NCI-H226 (cell line): Measurements from ENCODE around the gene OR2V2.
"Not testable (repeated sequence)": the region's sequence is repeated elsewhere in the genome, so short reads cannot be mapped to it uniquely, and the experiment has no call there.

ENCODE experiments used
- DNase-seq: peaks from one replicate; pipeline ENCODE4 v3.0.0-alpha.2; 2015

OR2V2 gene, protein sequence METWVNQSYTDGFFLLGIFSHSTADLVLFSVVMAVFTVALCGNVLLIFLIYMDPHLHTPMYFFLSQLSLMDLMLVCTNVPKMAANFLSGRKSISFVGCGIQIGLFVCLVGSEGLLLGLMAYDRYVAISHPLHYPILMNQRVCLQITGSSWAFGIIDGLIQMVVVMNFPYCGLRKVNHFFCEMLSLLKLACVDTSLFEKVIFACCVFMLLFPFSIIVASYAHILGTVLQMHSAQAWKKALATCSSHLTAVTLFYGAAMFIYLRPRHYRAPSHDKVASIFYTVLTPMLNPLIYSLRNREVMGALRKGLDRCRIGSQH

DNA sequence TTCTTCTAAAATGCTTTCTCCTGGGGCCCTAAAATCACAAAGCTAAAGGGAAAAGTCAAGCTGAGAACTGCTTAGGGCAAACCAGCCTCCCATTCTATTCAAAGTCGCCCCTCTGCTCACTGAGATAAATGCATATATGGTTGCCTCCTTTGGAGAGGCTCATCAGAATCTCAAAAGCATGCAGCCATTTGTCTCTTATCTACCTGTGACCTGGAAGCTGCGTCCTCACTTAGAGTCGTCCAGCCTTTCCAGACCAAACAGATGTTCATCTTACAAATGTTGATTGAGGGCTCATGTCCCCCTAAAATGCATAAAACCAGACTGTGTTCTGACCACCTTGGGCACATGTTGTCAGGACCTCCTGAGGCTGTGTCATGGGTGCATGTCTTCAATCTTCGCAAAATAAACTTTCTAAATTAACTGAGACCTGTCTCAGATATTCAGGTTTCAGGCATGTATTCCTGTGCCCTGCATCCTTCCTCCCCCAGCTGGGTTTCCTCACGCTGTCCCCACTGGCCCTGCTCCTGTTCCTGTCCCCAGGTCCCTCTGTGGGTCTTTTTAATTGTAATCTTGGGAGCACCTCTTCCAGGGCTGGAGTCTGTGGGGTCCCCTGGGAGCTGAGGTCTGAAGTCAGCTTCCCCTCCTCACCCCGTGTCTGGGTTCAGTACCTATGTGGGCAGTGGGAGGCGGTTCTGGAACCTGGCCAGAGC, at the start of gene OR2V2:
Gene OR2V2 (plus strand): TSS at position 660 of the 710 bp plus-strand sequence. CDS start 7,357 bp downstream, outside the sequence.
- DNase-seq, result not testable (repeated sequence)

- DNase-seq, result not testable (repeated sequence)
Observed at GRCh38 chr5:181097759-181098491, 49.5 kb upstream of the OR2V2 start.

GRCh38 chr5:181098762-181099601, 48.4 kb upstream of the OR2V2 start:
- DNase-seq, result no peak

DNA sequence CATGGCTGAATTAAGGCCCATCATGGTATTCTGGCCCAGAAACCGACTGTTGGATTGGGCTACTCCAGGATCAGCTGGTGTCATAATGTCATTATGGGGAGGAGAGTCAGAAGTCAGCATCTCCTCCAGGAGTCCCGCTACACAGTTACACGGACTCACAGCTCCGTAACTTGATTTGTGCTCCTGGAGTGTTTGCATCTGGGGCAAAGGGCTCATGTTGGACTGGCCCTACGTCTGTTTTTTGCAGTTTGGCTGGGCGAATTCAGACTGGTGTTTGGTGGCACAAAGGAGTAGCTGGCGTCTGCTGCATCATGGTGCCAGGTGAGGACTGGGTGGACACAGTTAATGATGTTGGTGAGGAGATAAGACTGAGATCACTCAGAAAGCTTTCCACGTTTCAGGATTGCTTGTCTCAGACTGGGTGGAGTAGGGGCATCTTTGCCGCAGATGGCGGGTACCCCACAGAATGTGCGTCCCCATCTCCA, 47.7 kb upstream of the OR2V2 start:
- no peak for DNase-seq

DNA sequence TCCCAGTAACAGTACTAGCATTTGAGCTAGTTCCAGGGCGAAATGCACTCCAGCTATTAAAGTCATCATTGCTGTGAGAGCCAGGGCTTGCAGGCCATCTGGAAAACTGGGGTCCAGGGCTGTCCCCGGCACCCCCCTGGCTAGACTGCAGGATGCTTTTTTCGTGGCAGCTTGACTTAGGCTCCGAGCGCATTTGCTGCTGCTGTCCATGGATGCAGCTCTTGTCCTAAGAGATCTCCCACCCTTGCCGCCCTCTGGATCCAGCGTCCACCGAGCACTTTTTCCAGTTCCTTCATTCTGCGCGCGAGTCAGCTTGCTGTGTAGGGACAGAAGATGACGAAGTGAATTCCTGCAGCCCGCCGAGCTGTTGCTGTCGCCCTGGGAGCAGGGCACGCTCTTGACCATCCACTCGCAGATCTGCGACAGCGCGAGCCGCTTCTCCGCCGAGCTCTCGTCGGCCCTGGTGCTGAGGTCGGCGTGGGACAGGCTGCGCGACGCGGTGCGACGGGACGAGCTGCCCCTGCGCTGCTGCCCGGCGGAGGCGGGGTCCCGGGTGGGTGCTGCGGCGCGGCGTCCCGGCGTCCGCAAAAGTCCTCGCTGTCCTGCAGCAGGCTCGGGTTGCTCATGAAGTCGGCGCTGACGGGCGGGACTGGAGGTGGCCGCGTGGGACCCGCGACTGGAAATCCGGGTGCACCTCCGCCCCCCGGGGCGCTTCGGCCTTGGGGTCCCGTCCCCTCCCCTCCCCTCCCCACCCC, 47.1 kb upstream of the OR2V2 start:
- no peak for DNase-seq

DNA sequence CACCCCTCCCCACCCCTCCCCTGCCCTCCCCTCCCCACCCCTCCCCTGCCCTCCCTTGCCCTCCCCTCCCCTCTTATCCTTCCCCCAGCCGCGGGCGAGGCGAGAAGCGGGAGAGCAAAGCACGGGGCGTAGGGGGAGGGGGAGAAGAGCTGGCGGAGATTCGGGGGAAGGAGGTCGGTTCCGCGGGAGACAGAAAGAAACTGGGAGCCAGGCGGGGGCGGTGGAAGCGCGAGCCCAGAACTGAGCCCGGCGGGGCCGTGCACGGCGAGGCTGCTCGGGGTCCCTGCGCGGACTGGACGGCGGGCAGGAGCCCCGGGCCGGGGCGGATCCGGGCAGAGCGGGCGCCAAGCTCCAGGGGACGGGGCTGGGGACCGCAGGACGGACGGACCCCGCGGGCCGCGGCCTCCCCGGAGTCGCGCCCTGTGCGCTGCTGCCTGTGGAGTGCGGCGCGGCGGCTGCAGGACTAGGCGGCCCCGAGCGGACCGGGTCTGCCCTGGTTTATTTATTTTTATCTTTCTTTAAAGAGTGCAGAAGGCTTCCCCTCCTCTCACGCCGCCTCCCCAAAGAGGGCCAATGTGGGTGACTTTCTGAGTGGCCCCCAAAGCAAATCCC, 46.2 kb upstream of the OR2V2 start:
- not testable (repeated sequence) for DNase-seq

DNA sequence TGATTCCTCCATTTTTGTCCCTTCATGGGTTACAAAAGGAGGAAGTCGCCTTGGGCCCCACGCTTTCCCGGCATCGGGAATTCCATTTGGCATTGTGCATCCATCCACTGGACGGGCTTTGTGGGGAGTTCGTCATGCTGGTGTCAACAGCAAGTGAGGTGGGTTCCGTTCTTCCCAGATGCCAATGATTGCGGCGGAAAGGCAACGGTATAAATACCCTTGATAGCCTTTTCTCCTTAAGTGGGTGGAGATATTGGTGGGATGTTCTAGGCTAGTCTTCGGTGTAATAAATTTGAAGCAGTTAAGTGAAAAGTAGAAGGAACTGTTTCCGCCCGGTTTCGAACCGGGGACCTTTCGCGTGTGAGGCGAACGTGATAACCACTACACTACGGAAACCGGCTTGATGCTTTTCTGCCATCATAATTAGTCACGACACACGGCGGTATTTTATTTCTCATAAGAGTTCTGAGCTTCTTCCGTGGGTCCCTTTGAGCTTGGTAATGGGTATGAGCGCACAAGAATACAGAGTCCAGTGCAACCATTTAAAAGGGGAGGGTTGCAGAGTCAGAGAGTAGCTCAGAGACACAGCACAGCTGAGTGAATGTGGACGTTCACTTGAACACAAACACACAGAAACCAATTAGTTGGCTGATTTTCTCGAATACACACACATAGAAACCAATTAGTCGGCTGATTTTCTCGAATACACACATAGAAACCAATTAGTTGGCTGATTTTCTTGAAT, 45.3 kb upstream of the OR2V2 start:
- not testable (repeated sequence) for DNase-seq

DNA sequence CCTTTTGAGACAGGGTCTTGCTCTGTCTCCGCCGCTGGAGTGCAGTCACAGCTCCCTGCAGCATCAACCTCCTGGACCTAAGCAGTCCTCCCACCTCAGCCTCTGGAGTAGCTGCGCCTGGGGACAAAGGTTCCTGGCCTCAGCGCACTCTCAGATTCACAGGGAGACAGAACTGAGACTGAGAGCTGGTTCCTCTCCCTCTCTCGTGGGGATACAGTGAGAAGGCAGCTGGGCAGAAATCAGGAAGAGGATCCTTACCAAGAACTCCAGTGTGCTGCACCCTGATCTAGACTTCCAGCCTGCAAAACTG, 43.2 kb upstream of the OR2V2 start:
- not testable (repeated sequence) for DNase-seq

DNA sequence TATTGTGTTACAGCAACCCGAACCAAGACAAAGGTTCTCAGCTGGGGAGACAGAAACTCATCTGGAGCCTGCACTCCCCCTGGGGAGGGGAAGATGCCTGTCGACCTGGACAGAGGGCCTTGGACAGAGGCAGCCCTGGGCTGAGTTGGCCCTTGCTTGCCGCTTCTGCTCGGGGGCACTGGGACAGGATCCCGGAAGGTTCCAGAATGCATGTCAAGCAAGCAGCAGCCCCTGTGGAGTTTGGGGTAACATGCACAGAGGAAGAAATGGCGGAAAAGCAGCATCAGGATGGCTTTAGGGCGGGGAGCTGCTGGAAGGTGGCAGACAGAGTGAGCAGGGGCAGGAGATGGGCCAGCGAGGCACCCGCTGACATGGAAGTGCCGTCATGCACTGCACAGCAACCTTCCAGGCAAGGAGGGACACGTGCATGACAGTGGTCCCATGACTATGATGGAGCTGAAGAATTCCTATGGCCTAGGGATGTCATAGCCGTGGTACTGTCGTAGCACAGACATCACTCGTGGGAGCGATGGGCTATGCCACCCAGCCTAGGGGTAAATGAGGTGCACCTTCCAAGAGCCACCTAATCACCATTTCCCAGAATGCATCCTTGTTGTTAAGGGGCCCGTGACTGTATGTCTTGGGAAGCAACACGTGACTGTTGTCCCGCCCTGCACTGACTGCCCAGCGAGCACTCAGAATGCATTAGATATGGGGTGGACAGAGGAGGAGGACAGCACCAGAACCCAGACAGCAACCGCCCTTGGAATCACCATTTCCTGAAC, 42.6 kb upstream of the OR2V2 start:
- DNase-seq, result not testable (repeated sequence)

GRCh38 chr5:181105391-181106025, 41.9 kb upstream of the OR2V2 start:
- DNase-seq, result no peak

GRCh38 chr5:181107699-181108098, 39.7 kb upstream of the OR2V2 start:
- DNase-seq, result no peak

GRCh38 chr5:181108578-181109165, 38.7 kb upstream of the OR2V2 start:
- DNase-seq, result no peak

DNA sequence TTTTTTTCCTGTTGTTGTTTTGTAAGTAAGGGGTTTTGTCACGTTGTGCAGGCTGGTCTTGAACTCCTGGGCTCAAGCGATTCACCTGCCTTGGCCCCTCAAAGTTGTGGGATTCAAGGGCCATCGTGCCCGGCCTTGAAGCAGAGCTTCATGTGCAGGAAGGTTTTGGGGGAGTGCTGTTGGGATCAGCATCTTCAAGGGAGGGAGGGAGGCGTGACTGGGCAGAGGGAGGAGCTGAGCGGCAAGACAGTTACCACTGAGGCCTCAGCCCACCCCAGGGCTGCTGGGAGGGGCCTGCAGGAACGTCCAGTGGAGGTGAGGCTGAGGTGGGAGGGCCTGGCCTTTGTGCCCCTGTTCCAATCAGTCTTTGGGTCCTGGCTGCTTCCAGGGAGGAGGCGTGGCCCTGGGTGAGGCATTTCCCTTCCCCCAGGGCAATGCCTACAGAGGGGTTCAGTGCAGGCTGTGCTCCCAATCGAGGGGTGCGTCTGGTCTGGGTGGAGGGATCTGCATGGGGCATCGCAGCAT, 37.8 kb upstream of the OR2V2 start:
- no peak for DNase-seq

DNA sequence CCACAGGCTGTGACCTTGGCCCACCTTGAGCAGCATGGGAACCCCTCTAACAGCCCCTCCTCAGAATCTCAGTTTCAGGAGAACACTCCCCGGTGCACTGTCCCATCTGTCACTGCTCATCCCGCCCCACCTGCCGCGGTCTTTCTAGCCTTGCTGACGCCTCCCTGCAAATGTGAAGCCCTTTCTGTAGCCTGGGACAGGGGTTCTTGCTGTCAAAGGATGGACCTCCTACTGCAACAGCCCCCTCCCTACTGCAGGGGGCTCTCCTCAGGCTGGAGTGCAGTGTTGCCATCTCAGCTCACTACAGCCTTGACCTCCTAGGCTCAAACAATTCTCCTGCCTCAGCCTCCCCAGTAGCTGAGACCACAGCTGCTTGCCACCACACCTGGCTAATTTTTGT, 36.4 kb upstream of the OR2V2 start:
- no peak for DNase-seq

DNA sequence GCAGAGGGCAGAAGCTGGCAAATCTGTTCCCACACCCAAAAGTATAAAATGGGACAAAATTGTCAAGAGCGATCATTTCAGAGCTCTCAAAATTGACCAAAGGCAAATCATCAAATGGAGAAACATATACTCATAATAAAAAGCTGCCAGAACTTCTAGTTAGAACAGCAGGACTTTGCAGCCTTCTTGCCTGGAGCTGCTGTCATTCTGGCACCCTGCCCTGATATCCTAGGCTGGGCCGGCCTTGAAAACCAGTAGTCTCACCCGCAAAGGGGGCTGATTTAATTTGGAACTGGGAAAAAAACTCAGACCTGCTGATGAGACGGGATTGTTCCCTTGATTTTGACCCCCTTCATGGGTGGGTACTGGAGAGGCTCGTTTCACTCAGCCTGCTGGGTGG, 34.9 kb upstream of the OR2V2 start:
- no peak for DNase-seq

- not testable (repeated sequence) for DNase-seq
Observed at GRCh38 chr5:181113572-181113971, 33.8 kb upstream of the OR2V2 start.

DNA sequence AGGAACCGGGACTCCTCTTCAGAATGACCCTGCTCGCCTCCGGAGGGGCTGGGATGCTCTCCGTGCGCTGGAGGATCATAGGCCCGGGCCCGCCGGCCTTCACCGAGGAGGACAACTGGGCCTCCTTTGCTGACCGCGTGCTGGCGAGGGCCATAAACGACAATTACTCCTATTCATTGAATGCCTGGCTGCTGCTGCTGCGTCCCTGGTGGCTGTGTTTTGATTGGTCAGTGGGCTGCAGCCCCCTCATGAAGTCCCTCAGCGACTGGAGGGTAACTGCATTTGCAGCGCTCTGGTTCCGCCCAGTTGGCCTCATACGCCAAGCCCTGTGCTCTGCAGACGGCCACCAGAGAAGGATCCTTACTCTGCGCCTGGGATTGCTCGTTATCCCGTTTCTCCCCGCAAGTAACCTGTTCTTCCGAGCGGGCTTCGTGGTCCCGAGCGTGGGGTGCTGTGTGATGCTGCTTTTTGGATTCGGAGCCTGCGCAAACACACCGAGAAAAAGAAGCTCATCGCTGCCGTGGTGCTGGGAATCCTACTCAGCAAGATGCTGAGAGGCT, 33.0 kb upstream of the OR2V2 start:
- DNase-seq, result no peak
